C4-2B (cell line): ENCODE data around the gene CEMIP.

ENCODE experiments used
- CTCF ChIP-seq: fragments of 450-650 bp; conservative IDR thresholded peaks from 2 replicates; pipeline ENCODE4 v1.5.1; 2017; ENCODE audit warnings: mild to moderate bottlenecking
- ZFX ChIP-seq: fragments of 450-650 bp; IDR thresholded peaks from 2 replicates; pipeline ENCODE4 v1.6.1; 2017

GRCh38 chr15:80937718-80938117, 158.5 kb downstream of the CEMIP start:
- TF ChIP-seq CTCF (no peak), ZFX (no peak)
